CD4-positive, alpha-beta T cell (primary cell): Measurements from ENCODE around the gene ZNF592. TPM values are rescaled to one million over a fixed set of nuclear protein-coding genes. Genes with fewer than 3 reads are reported as not detected.

Experiments used
- ATAC-seq: fragments of 200-7000 bp; cut with Tn5 transposase; one replicate; pipeline ENCODE4 v1.10.0; 2022; ENCODE audit warnings: mild to moderate bottlenecking; ENCODE audit not compliant: poor library complexity
- CTCF ChIA-PET: fragments of 350-600 bp; sonication (Branson Sonifier 250); formaldehyde crosslinking; loops from one replicate; lab custom pipeline; 2021; ENCODE audit warnings: antibody characterized with exemption, inconsistent platforms; lab: Charles Lee
- POLR2A ChIA-PET: fragments of 350-600 bp; sonication (Branson Sonifier 250); formaldehyde crosslinking; loops from one replicate; lab custom pipeline; 2021; ENCODE audit warnings: antibody characterized with exemption, inconsistent platforms; lab: Charles Lee
- DNase-seq, 14 experiments: peaks; one replicate each; pipeline ENCODE4 v3.0.0-alpha.2; 2013 to 2020; ENCODE audit warnings: mixed read lengths in 2 of 14
- H3K27ac ChIP-seq, 2 donors: one replicate each; pipeline versions ENCODE4 v1.5.1 to v1.7.0; 2013; ENCODE audit warnings: low read length in 2 of 2, low read depth in 1 of 2, mild to moderate bottlenecking in 1 of 2
- H3K27me3 ChIP-seq, 2 experiments: 1 replicate in 1 of 2; 2 replicates in 1 of 2; pipeline versions ENCODE4 v1.6.1 to v1.7.0; 2013; ENCODE audit warnings: low read length in 2 of 2, control low read depth in 1 of 2, mild to moderate bottlenecking in 1 of 2, moderate library complexity in 1 of 2; ENCODE audit not compliant: insufficient read depth in 2 of 2, control insufficient read depth in 1 of 2
- H3K36me3 ChIP-seq: one replicate; pipeline ENCODE4 v1.6.1; 2013; ENCODE audit warnings: low read length, control low read depth; ENCODE audit not compliant: insufficient read depth
- H3K4me1 ChIP-seq: one replicate; pipeline ENCODE4 v1.6.1; 2013; ENCODE audit warnings: low read length, control low read depth; ENCODE audit not compliant: insufficient read depth
- H3K4me3 ChIP-seq: one replicate; pipeline ENCODE4 v1.5.1; 2013; ENCODE audit warnings: mild to moderate bottlenecking, low read length, moderate library complexity
- H3K9me3 ChIP-seq, 2 experiments: 1 replicate in 1 of 2; 2 replicates in 1 of 2; pipeline versions ENCODE4 v1.6.1 to v1.7.0; 2013; ENCODE audit warnings: low read length in 2 of 2, mild to moderate bottlenecking in 2 of 2, control low read depth in 1 of 2, moderate library complexity in 1 of 2; ENCODE audit not compliant: control insufficient read depth in 1 of 2, insufficient read depth in 1 of 2
- H3K27ac Mint-ChIP-seq: one replicate; pipeline ENCODE4 v1.8.0; 2020; ENCODE audit warnings: mixed read lengths
- H3K27me3 Mint-ChIP-seq: one replicate; pipeline ENCODE4 v1.8.0; 2021; ENCODE audit warnings: mixed read lengths
- H3K36me3 Mint-ChIP-seq: one replicate; pipeline ENCODE4 v1.8.0; 2021; ENCODE audit warnings: low read depth, mixed read lengths
- H3K4me1 Mint-ChIP-seq: one replicate; pipeline ENCODE4 v1.8.0; 2021; ENCODE audit warnings: low read depth, mixed read lengths
- H3K4me3 Mint-ChIP-seq: one replicate; pipeline ENCODE4 v1.8.0; 2020; ENCODE audit warnings: mild to moderate bottlenecking, mixed read lengths
- H3K9me3 Mint-ChIP-seq: one replicate; pipeline ENCODE4 v1.8.0; 2020; ENCODE audit warnings: mixed read lengths
- CTCF ChIP-seq: fragments of 200-600 bp; IDR thresholded peaks from one replicate; pipeline ENCODE4 v1.8.0; 2022; ENCODE audit warnings: antibody characterized with exemption, mild to moderate bottlenecking
- intact Hi-C, 2 experiments: fragments of 100-400 bp; cut with DNase I in 1 of 2; cut with micrococcal nuclease in 1 of 2; formaldehyde crosslinking; loops; one replicate each; pipeline versions ENCODE4 v1.15.1 to v1.9.0; 2023 to 2025; cut with DNase I, micrococcal nuclease
- total RNA-seq, 174 experiments: library from RNA in 2 of 174; stranded (reverse) in 2 of 174; gene quantifications; one replicate each; pipeline ENCODE4 v1.2.3 and lab custom pipeline; 2021 to 2026

The ZNF592 gene
- total RNA-seq, 2 experiments from 2014 or later, result 37.5 to 38.2 TPM

GRCh38 chr15:84702961-84703482, 45.4 kb upstream of the ZNF592 start:
- Histone ChIP-seq H3K27ac (no peak overlapping the region), H3K9me3 (no peaks in the 10 kb centered on the region), H3K36me3 (peaks cover 18% of the 10 kb centered on the region), H3K4me1 (peaks cover 39% of the 10 kb centered on the region), H3K27me3 (no peaks in the 10 kb centered on the region), H3K4me3 (no peak overlapping the region)
- TF ChIP-seq CTCF, result no peak
- no peaks in the 10 kb centered on the region for H3K27me3 Mint-ChIP-seq
- H3K4me3 Mint-ChIP-seq, result no peak overlapping the region
- DNase-seq, result peak in 1 of 14 experiments; percentile 21
- H3K27ac Mint-ChIP-seq, result peak overlapping the region; percentile 63
- intact Hi-C loops, result loop anchor here in 1 of 2 experiments (2.0 kb wide), 1 partner anchor 14 kb away; the partner anchor contains the start of gene SEC11A
- H3K9me3 Mint-ChIP-seq, result no peaks in the 10 kb centered on the region
- peaks cover 67% of the 10 kb centered on the region for H3K4me1 Mint-ChIP-seq
- peaks cover 16% of the 10 kb centered on the region for H3K36me3 Mint-ChIP-seq
- CTCF ChIA-PET, result no interaction called here
- POLR2A ChIA-PET, result interaction anchor here (0.6 to 3.0 kb wide), 4 partner anchors 13 to 392 kb away, joined by 3 to 11 read pairs (median 4); partner anchors contain the start of gene SEC11A
- ATAC-seq, result no peak

DNA sequence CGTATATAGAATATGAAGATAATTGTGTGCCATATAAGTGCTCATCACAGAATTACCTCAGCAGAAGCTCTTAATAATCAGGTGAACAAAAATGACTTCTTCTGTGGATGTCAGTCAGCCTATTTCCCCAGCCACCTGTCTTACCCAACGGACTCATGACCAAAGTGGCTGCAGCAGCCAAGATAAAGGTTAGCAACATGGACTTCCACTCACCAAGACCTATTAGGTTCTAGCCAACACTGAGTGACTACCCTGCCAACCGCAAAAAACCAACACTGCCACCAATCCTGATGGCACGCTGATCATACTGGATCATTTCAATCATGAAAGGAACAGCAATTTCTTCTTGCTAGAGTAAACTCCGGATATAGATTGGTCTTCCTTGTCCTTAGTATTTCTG, 44.6 kb upstream of the ZNF592 start:
- intact Hi-C loops, result loop anchor here in 1 of 2 experiments (2.0 kb wide), 1 partner anchor 13 kb away; the partner anchor contains the start of gene SEC11A
- H3K9me3 Mint-ChIP-seq, result no peaks in the 10 kb centered on the region

GRCh38 chr15:84714372-84714771, 34.0 kb upstream of the ZNF592 start:
- Histone ChIP-seq H3K4me3 (peak overlapping the region; percentile 99), H3K9me3 (no peaks in the 10 kb centered on the region), H3K4me1 (peaks cover 32% of the 10 kb centered on the region), H3K27ac (no peak overlapping the region), H3K36me3 (peaks cover 26% of the 10 kb centered on the region), H3K27me3 (no peaks in the 10 kb centered on the region)
- Mint-ChIP-seq H3K27ac (peak overlapping the region; percentile 95), H3K9me3 (no peaks in the 10 kb centered on the region), H3K27me3 (no peaks in the 10 kb centered on the region), H3K4me3 (peak overlapping the region; percentile 93), H3K36me3 (peaks cover 19% of the 10 kb centered on the region), H3K4me1 (peaks cover 55% of the 10 kb centered on the region)
- no peak for ATAC-seq
- POLR2A ChIA-PET, result interaction anchor here (1.0 to 10.0 kb wide), 7 partner anchors 7 to 60 kb away, joined by 3 to 311 read pairs (median 37); partner anchors contain the start of genes NMB, WDR73 and ZNF592
- no peak for DNase-seq
- TF ChIP-seq CTCF, result no peak
- CTCF ChIA-PET, result interaction anchor here (0.5 to 1.3 kb wide), 4 partner anchors 21 to 126 kb away, joined by 3 to 6 read pairs (median 4); no protein-coding TSS in a partner anchor
- intact Hi-C loops, result loop anchor here in 1 of 2 experiments (2.0 kb wide), 1 partner anchor 60 kb away; the partner anchor contains the start of gene WDR73

More for the DNA sequence above, 44.6 kb upstream of the ZNF592 start:
- POLR2A ChIA-PET, result interaction anchor here (0.6 to 3.0 kb wide), 5 partner anchors 11 to 391 kb away, joined by 3 to 11 read pairs (median 3); partner anchors contain the start of gene SEC11A
- ATAC-seq (no peak), DNase-seq (no peak)
- Histone ChIP-seq H3K4me1 (peaks cover 38% of the 10 kb centered on the region), H3K9me3 (no peaks in the 10 kb centered on the region), H3K27me3 (no peaks in the 10 kb centered on the region), H3K27ac (no peak overlapping the region), H3K4me3 (no peak overlapping the region), H3K36me3 (peaks cover 18% of the 10 kb centered on the region)
- Mint-ChIP-seq H3K27ac (peak overlapping the region; percentile 63), H3K27me3 (no peaks in the 10 kb centered on the region), H3K4me1 (peaks cover 67% of the 10 kb centered on the region), H3K36me3 (peaks cover 23% of the 10 kb centered on the region), H3K4me3 (no peak overlapping the region)
- CTCF ChIA-PET, result no interaction called here
- no peak for TF ChIP-seq CTCF
